Measurements from ENCODE around the gene TSPAN9.

DNA sequence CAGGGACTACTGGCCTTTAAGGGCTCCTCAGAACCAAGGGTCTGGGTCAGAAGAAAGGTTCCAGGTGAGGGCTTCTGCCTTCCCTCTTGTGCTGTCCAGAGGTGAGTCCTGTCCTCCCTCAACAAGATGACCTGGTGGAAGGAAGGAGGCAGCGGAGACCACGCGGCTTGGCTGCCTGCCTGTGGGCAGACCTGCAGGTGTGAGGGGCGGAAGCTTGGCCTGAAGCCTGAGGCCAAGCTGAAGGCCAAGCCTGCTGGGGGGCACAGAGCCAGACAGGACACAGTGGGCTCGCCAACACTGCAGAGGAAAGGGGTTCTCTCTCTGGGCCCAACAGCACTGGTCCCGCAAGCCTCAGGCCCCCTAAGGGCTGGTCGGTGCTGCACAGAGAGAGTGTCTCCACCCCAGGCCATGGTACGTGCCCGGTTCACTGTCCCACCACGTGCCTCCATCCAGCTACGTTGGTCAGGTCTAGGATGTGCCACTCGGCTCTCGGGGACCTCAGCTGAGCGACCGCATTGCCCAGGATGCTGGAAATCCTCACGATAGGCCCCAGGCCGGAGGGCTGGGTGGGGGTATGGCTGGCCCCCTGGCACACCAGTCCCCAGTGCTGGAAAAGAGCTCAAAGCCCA, 243.8 kb downstream of the TSPAN9 start:
- TF ChIP-seq, protein P1, sequence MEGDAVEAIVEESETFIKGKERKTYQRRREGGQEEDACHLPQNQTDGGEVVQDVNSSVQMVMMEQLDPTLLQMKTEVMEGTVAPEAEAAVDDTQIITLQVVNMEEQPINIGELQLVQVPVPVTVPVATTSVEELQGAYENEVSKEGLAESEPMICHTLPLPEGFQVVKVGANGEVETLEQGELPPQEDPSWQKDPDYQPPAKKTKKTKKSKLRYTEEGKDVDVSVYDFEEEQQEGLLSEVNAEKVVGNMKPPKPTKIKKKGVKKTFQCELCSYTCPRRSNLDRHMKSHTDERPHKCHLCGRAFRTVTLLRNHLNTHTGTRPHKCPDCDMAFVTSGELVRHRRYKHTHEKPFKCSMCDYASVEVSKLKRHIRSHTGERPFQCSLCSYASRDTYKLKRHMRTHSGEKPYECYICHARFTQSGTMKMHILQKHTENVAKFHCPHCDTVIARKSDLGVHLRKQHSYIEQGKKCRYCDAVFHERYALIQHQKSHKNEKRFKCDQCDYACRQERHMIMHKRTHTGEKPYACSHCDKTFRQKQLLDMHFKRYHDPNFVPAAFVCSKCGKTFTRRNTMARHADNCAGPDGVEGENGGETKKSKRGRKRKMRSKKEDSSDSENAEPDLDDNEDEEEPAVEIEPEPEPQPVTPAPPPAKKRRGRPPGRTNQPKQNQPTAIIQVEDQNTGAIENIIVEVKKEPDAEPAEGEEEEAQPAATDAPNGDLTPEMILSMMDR (conservative IDR thresholded peaks at IDR 0.05; ENCODE audit: low read depth in 2 of 2): no peak
- TF ChIP-seq EZH2phosphoT487 (IDR thresholded peaks at IDR 0.05; ENCODE audit: unreplicated experiment) (no peak), EZH2 (IDR thresholded peaks at IDR 0.05; ENCODE audit: low read depth, unreplicated experiment) (no peak), STAT1 (IDR thresholded peaks at IDR 0.05; ENCODE audit: unreplicated experiment) (no peak)
